ENCODE measurements around the gene MIA2.

DNA sequence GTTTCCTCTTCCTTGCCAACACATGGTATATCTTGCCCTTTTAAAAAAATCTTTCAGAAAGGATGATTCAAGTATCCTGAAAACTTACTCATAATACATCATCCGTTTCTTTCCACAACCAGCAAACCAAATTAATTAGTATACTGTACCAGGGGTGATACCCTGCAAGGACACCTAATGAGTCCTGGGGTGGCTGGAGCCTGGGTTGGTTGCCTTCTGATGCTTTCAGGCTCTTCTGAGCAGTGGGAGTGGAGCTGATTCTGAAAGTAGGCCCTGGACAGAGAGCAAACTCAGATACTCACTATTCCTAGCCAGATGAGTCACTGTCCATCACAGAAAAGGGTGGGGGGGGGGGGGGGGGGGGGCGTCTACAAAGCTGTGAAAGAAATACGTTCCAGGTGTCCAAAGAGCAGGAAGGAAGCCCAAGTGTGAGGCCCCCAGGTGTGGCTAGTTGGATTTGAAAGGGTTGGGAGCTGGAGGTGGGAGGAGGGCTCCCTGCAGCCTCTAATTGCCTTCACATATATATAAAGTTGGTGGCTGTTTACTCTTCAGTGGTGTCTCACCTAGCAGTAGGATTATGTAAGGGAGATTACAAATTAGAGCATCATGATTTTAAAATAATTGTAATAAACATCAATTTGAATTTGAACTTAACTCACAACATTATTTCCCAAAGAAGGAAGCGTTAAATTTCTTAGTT is 162.0 kb downstream of the MIA2 start:
- TF ChIP-seq, protein P1, sequence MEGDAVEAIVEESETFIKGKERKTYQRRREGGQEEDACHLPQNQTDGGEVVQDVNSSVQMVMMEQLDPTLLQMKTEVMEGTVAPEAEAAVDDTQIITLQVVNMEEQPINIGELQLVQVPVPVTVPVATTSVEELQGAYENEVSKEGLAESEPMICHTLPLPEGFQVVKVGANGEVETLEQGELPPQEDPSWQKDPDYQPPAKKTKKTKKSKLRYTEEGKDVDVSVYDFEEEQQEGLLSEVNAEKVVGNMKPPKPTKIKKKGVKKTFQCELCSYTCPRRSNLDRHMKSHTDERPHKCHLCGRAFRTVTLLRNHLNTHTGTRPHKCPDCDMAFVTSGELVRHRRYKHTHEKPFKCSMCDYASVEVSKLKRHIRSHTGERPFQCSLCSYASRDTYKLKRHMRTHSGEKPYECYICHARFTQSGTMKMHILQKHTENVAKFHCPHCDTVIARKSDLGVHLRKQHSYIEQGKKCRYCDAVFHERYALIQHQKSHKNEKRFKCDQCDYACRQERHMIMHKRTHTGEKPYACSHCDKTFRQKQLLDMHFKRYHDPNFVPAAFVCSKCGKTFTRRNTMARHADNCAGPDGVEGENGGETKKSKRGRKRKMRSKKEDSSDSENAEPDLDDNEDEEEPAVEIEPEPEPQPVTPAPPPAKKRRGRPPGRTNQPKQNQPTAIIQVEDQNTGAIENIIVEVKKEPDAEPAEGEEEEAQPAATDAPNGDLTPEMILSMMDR (IDR thresholded peaks at IDR 0.05; ENCODE audit: poor library complexity): no peak
- no peak for TF ChIP-seq EZH2 (IDR thresholded peaks at IDR 0.05; ENCODE audit: borderline replicate concordance)

All from hepatocyte (in vitro differentiated cells).